ENCODE results near the gene LDB3.

LDB3 gene

GRCh38 chr10:86692664-86693063 lies 24.4 kb downstream of the LDB3 start:
- H3K4me2 ChIP-seq (ENCODE audit: insufficient read depth, low read length) = no peak overlapping the region
- no peak for TF ChIP-seq CTCF (IDR thresholded peaks at IDR 0.05; ENCODE audit: borderline replicate concordance, extremely low read depth, low read length, poor library complexity, severe bottlenecking)
- no peak for TF ChIP-seq EZH2 (IDR thresholded peaks at IDR 0.05; ENCODE audit: borderline replicate concordance, low read depth, low read length, severe bottlenecking)
- H3K9ac ChIP-seq (ENCODE audit: low read depth, low read length) = no peak overlapping the region
- no peaks in the 10 kb centered on the region for H3K36me3 ChIP-seq (ENCODE audit: insufficient read depth, low read length)
- no peak overlapping the region for H3K27ac ChIP-seq (ENCODE audit: low read length)
- DNase-seq (no peak), ATAC-seq (ENCODE audit: insufficient read depth, low read depth) (no peak)
- H3K27me3 ChIP-seq (ENCODE audit: insufficient read depth, low read length, poor library complexity) = peaks cover 9% of the 10 kb centered on the region
- H3K4me1 ChIP-seq (ENCODE audit: insufficient read depth, low read length) = no peaks in the 10 kb centered on the region
- H3K4me3 ChIP-seq (ENCODE audit: low read depth in 1 of 2, low read length in 2 of 2) = no peak overlapping the region
- no peaks in the 10 kb centered on the region for H4K20me1 ChIP-seq (ENCODE audit: insufficient read depth, low read length)
- H2AFZ ChIP-seq (ENCODE audit: low read depth, low read length) = no peak overlapping the region
- no peaks in the 10 kb centered on the region for H3K9me3 ChIP-seq (ENCODE audit: insufficient read depth, low read length, severe bottlenecking)
- H3K79me2 ChIP-seq (ENCODE audit: insufficient read depth, low read length) = no peaks in the 10 kb centered on the region

GRCh38 chr10:86693275-86693674 lies 25.0 kb downstream of the LDB3 start:
- H2AFZ ChIP-seq (ENCODE audit: low read depth, low read length) = no peak overlapping the region
- H3K4me1 ChIP-seq (ENCODE audit: insufficient read depth, low read length) = no peaks in the 10 kb centered on the region
- ATAC-seq (ENCODE audit: insufficient read depth, low read depth) (no peak), DNase-seq (no peak)
- H3K36me3 ChIP-seq (ENCODE audit: insufficient read depth, low read length) = no peaks in the 10 kb centered on the region
- no peak overlapping the region for H3K4me2 ChIP-seq (ENCODE audit: insufficient read depth, low read length)
- H3K27me3 ChIP-seq (ENCODE audit: insufficient read depth, low read length, poor library complexity) = peaks cover 9% of the 10 kb centered on the region
- no peaks in the 10 kb centered on the region for H4K20me1 ChIP-seq (ENCODE audit: insufficient read depth, low read length)
- no peak overlapping the region for H3K9ac ChIP-seq (ENCODE audit: low read depth, low read length)
- no peaks in the 10 kb centered on the region for H3K9me3 ChIP-seq (ENCODE audit: insufficient read depth, low read length, severe bottlenecking)
- no peak overlapping the region for H3K27ac ChIP-seq (ENCODE audit: low read length)
- TF ChIP-seq EZH2 (IDR thresholded peaks at IDR 0.05; ENCODE audit: borderline replicate concordance, low read depth, low read length, severe bottlenecking) (no peak), CTCF (IDR thresholded peaks at IDR 0.05; ENCODE audit: borderline replicate concordance, extremely low read depth, low read length, poor library complexity, severe bottlenecking) (no peak)
- H3K4me3 ChIP-seq (ENCODE audit: low read depth in 1 of 2, low read length in 2 of 2) = no peak overlapping the region
- no peaks in the 10 kb centered on the region for H3K79me2 ChIP-seq (ENCODE audit: insufficient read depth, low read length)

GRCh38 chr10:86693721-86694369 lies 25.5 kb downstream of the LDB3 start:
- no peaks in the 10 kb centered on the region for H3K4me1 ChIP-seq (ENCODE audit: insufficient read depth, low read length)
- TF ChIP-seq EZH2 (IDR thresholded peaks at IDR 0.05; ENCODE audit: borderline replicate concordance, low read depth, low read length, severe bottlenecking) (no peak), CTCF (IDR thresholded peaks at IDR 0.05; ENCODE audit: borderline replicate concordance, extremely low read depth, low read length, poor library complexity, severe bottlenecking) (peak; percentile 64)
- H4K20me1 ChIP-seq (ENCODE audit: insufficient read depth, low read length) = no peaks in the 10 kb centered on the region
- H3K9me3 ChIP-seq (ENCODE audit: insufficient read depth, low read length, severe bottlenecking) = no peaks in the 10 kb centered on the region
- DNase-seq = peak; percentile 37
- H3K79me2 ChIP-seq (ENCODE audit: insufficient read depth, low read length) = no peaks in the 10 kb centered on the region
- no peak overlapping the region for H2AFZ ChIP-seq (ENCODE audit: low read depth, low read length)
- H3K36me3 ChIP-seq (ENCODE audit: insufficient read depth, low read length) = no peaks in the 10 kb centered on the region
- H3K4me3 ChIP-seq (ENCODE audit: low read depth in 1 of 2, low read length in 2 of 2) = no peak overlapping the region
- peaks cover 9% of the 10 kb centered on the region for H3K27me3 ChIP-seq (ENCODE audit: insufficient read depth, low read length, poor library complexity)
- H3K27ac ChIP-seq (ENCODE audit: low read length) = no peak overlapping the region
- peak; percentile 76 for ATAC-seq (ENCODE audit: insufficient read depth, low read depth)
- H3K9ac ChIP-seq (ENCODE audit: low read depth, low read length) = no peak overlapping the region
- H3K4me2 ChIP-seq (ENCODE audit: insufficient read depth, low read length) = no peak overlapping the region
